ENCODE measurements around the gene ZIC5.

- TF ChIP-seq CTCF (IDR thresholded peaks at IDR 0.05; ENCODE audit: insufficient read depth, low read depth, low read length) = no peak
- no peak for TF ChIP-seq EZH2 (IDR thresholded peaks at IDR 0.05; ENCODE audit: insufficient read depth, low read length)
These were observed 27.5 kb downstream of the ZIC5 start for GRCh38 chr13:99944102-99944501.
